Activated naive CD4-positive, alpha-beta T cell treated with Interleukin-2 at 50 U/mL for 16 hours (primary cell): ENCODE measurements around the gene MAP2K5.

Experiments
- DNase-seq: peaks from one replicate; pipeline ENCODE4 v3.0.0-alpha.2; 2020

MAP2K5 gene

GRCh38 chr15:67845974-67846373 is 303.5 kb downstream of the MAP2K5 start:
- no peak for DNase-seq

GRCh38 chr15:67849538-67849937 is 307.0 kb downstream of the MAP2K5 start:
- DNase-seq, result no peak

GRCh38 chr15:67850336-67850735 is 307.8 kb downstream of the MAP2K5 start:
- no peak for DNase-seq

- no peak for DNase-seq
Observed at GRCh38 chr15:67850994-67851571, 308.6 kb downstream of the MAP2K5 start.

GRCh38 chr15:67852418-67852817 is 309.9 kb downstream of the MAP2K5 start:
- no peak for DNase-seq

- DNase-seq, result no peak
Observed at GRCh38 chr15:67853454-67853853, 311.0 kb downstream of the MAP2K5 start.

GRCh38 chr15:67854358-67854757 is 311.9 kb downstream of the MAP2K5 start:
- DNase-seq, result no peak

- DNase-seq, result peak; percentile 14
Observed at GRCh38 chr15:67855842-67856241, 313.3 kb downstream of the MAP2K5 start.
